Pancreas (tissue), 10 donors: ENCODE data around the gene OPCML. TPM values are rescaled to one million over a fixed set of nuclear protein-coding genes. Genes with fewer than 3 reads are reported as not detected.

ENCODE experiments used
- ATAC-seq, 4 donors: fragments of 200-7000 bp; cut with Tn5 transposase; one replicate each; pipeline versions ENCODE4 v1.8.0 to v1.9.1; 2020; ENCODE audit warnings: mild to moderate bottlenecking in 4 of 4, moderate library complexity in 4 of 4
- DNase-seq, 6 donors: peaks; one replicate each; pipeline ENCODE4 v3.0.0-alpha.2; 2020
- FAIRE-seq: peaks from 2 replicates; lab custom pipeline; 2012; peaks lifted over from hg19 to GRCh38; lab: Jason Lieb, UNC
- H3K27ac ChIP-seq, 4 donors: fragments of 200-600 bp; sonication (generic); 1 replicate in 3 of 4; 2 replicates in 1 of 4; pipeline versions ENCODE4 v1.5.0 to v1.8.0; 2020
- H3K27me3 ChIP-seq, 4 donors: fragments of 200-600 bp; one replicate each; pipeline ENCODE4 v1.8.0; 2021
- H3K36me3 ChIP-seq, 3 donors: fragments of 200-600 bp; sonication (generic) in 1 of 3; one replicate each; pipeline versions ENCODE4 v1.5.0 to v1.8.0; 2020 to 2021
- H3K4me1 ChIP-seq, 3 donors: fragments of 200-600 bp; one replicate each; pipeline ENCODE4 v1.8.0; 2021
- H3K4me3 ChIP-seq, 4 donors: fragments of 200-600 bp; sonication (generic) in 2 of 4; one replicate each; pipeline versions ENCODE4 v1.5.0 to v1.8.0; 2020 to 2021
- H3K9me3 ChIP-seq, 4 donors: fragments of 200-600 bp; one replicate each; pipeline ENCODE4 v1.8.0; 2021
- WGBS, 2 donors: extraction: QIAGEN DNeasy Blood & Tissue Kit; methylation state at CpG; one replicate each; pipeline ENCODE4 v1.1.7; 2013; 5-methylcytosine and 5-hydroxymethylcytosine counted together
- intact Hi-C, 3 donors: fragments of 100-400 bp; cut with DNase I; formaldehyde crosslinking; loops; one replicate each; pipeline versions ENCODE4 v1.11.1 to v1.14.2; 2022
- polyA plus RNA-seq, 2 donors: library from polyadenylated mRNA; stranded (reverse); fragments of 200-250 nt; gene quantifications; one replicate each; pipeline ENCODE4 v1.2.3, GENCODE V29; 2013
- total RNA-seq, 6 donors: library from RNA; stranded (reverse); fragmentation: NEBNext Ultra II Directional in 4 of 6; extraction: Animal tissue kit (Norgen Biotek cat#: 25700) in 4 of 6; gene quantifications; one replicate each; pipeline versions ENCODE4 v1.2.1 to v1.2.4, GENCODE V29; 2021 to 2023
- TF ChIP-seq, protein P1 (sequence below), 4 donors: fragments of 200-600 bp; sonication (generic) in 3 of 4; IDR thresholded peaks; one replicate each; pipeline versions ENCODE4 v1.5.0 to v1.8.0; 2021; ENCODE audit warnings: antibody characterized with exemption in 4 of 4
- donor health status: healthy with polysubstance abuse.
- donor health status: DM: no; HTN: no; CAD: no; lungs with moderate emphysema.
- donor health status: DM: no; HTN: no; CAD: no.
- donor health status: control.
- donor health status: control.
- donor health status: Bipolar disorder and iron deficiency.
- donor health status: DM: yes; HTN: yes; CAD: no.
- donor health status: DM: no; HTN: no; CAD: no.
- donor health status: DM: no; HTN: no; CAD: no.
- donor health status: DM: yes; HTN: yes; CAD: no.

The OPCML gene
- total and polyA plus RNA-seq, 8 donors: 0.05 to 0.31 (median 0.19) TPM

DNA sequence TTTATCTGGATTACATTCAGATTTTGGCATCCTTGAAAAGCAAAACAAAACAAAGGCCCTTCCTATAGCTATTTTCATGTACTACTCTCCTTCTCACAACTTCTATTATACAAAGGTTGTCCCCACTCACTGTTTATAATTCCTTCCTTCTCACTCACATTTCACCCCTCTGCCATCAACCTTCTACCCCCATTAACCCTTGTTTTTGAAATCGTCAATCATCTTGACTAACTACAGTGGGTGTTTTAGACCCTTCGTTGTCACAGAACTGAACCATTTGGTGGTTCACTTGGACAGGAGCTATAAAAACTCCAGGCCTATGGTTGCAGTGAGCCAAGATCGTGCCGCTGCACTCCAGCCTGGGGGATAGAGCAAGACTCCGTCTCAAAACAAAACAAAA, 639.4 kb downstream of the OPCML start:
- ATAC-seq (no peak), DNase-seq (no peak), FAIRE-seq (no peak)
- no peaks in the 10 kb centered on the region for H3K4me1 ChIP-seq
- H3K9me3 ChIP-seq: no peaks in the 10 kb centered on the region
- TF ChIP-seq, protein P1, sequence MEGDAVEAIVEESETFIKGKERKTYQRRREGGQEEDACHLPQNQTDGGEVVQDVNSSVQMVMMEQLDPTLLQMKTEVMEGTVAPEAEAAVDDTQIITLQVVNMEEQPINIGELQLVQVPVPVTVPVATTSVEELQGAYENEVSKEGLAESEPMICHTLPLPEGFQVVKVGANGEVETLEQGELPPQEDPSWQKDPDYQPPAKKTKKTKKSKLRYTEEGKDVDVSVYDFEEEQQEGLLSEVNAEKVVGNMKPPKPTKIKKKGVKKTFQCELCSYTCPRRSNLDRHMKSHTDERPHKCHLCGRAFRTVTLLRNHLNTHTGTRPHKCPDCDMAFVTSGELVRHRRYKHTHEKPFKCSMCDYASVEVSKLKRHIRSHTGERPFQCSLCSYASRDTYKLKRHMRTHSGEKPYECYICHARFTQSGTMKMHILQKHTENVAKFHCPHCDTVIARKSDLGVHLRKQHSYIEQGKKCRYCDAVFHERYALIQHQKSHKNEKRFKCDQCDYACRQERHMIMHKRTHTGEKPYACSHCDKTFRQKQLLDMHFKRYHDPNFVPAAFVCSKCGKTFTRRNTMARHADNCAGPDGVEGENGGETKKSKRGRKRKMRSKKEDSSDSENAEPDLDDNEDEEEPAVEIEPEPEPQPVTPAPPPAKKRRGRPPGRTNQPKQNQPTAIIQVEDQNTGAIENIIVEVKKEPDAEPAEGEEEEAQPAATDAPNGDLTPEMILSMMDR (IDR thresholded peaks at IDR 0.05): no peak
- intact Hi-C loops: no loop called here
- no peaks in the 10 kb centered on the region for H3K36me3 ChIP-seq
- 79 to 85% methylated on average over 5 of the region's 5 CpGs for WGBS, 2 donors
- no peak overlapping the region for H3K27ac ChIP-seq
- no peaks in the 10 kb centered on the region for H3K27me3 ChIP-seq
- H3K4me3 ChIP-seq: no peak overlapping the region

DNA sequence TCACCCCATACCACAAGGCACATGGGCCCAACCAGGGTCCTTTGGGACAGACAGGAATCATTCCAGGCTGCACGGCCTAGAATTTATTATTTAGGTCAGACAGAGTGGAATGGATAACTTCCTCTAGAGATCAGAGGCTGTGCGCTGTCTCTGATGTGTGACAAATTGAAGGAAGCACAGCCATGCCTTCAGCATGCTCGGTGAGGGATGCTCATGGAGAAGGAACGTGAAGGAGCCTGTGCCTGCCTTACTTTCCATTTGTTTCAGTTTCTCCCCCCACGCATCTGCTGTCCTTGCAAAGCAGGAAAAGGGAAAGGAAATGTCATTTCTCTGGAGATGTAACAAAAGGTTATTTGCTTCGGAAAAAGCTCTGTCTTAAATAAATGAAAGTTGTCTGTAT, 644.1 kb downstream of the OPCML start:
- FAIRE-seq: no peak
- no peaks in the 10 kb centered on the region for H3K9me3 ChIP-seq
- no peak overlapping the region for H3K27ac ChIP-seq
- H3K4me1 ChIP-seq: no peaks in the 10 kb centered on the region
- no peak for DNase-seq
- H3K27me3 ChIP-seq: peaks cover 0 to 7% (median 0%) of the 10 kb centered on the region in 4 donors
- WGBS, 2 donors: 68 to 75% methylated on average over 6 of the region's 6 CpGs
- intact Hi-C loops: no loop called here
- H3K4me3 ChIP-seq: no peak overlapping the region
- TF ChIP-seq, protein P1 (IDR thresholded peaks at IDR 0.05): no peak
- no peak for ATAC-seq
- no peaks in the 10 kb centered on the region for H3K36me3 ChIP-seq

- FAIRE-seq (no peak), ATAC-seq (no peak), DNase-seq (no peak)
- H3K4me1 ChIP-seq: no peaks in the 10 kb centered on the region
- 45 to 50% methylated on average over 6 of the region's 6 CpGs for WGBS, 2 donors
- no peaks in the 10 kb centered on the region for H3K36me3 ChIP-seq
- H3K27me3 ChIP-seq: peaks cover 0 to 7% (median 0%) of the 10 kb centered on the region in 4 donors
- H3K4me3 ChIP-seq: no peak overlapping the region
- H3K9me3 ChIP-seq: no peaks in the 10 kb centered on the region
- intact Hi-C loops: no loop called here
- H3K27ac ChIP-seq: no peak overlapping the region
- TF ChIP-seq, protein P1 (IDR thresholded peaks at IDR 0.05): no peak
Measured at GRCh38 chr11:132886335-132886734, 646.0 kb downstream of the OPCML start.

DNA sequence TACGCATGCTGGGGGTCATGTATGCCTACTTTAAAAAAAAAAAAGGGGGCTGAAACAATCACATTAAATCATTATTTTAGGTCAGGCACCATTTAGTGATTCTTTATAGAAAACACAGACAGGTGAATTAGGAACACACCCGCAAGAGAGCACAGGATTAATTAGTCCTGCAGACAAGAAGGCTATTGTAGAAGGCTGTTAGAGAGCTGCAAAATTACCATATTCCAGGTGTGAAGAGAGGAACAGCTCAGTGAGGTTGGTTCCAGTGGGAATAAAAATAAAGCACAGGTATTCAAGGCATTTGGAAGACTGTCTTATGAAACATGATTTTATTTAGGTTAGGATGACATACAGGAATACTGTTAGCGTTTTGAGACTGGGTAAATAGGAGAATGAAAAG, 649.1 kb downstream of the OPCML start:
- WGBS, 2 donors: 61 to 75% methylated on average over 3 of the region's 3 CpGs
- no peak for FAIRE-seq
- intact Hi-C loops: no loop called here

GRCh38 chr11:132881622-132882021, 650.7 kb downstream of the OPCML start:
- ATAC-seq: no peak
- TF ChIP-seq, protein P1 (IDR thresholded peaks at IDR 0.05): no peak
- Histone ChIP-seq H3K36me3 (no peaks in the 10 kb centered on the region), H3K4me1 (no peaks in the 10 kb centered on the region), H3K4me3 (no peak overlapping the region), H3K27ac (no peak overlapping the region), H3K9me3 (no peaks in the 10 kb centered on the region), H3K27me3 (peaks cover 0 to 17% (median 2%) of the 10 kb centered on the region in 4 donors)
- intact Hi-C loops: no loop called here
- FAIRE-seq: no peak
- WGBS, 2 donors: 64 to 75% methylated on average over 3 of the region's 3 CpGs
- DNase-seq: no peak

More for the DNA sequence above, 649.1 kb downstream of the OPCML start:
- Histone ChIP-seq H3K27ac (no peak overlapping the region), H3K9me3 (no peaks in the 10 kb centered on the region), H3K36me3 (no peaks in the 10 kb centered on the region), H3K4me3 (no peak overlapping the region), H3K4me1 (no peaks in the 10 kb centered on the region), H3K27me3 (peaks cover 0 to 7% (median 0%) of the 10 kb centered on the region in 4 donors)
- ATAC-seq (no peak), DNase-seq (no peak)
- TF ChIP-seq, protein P1 (IDR thresholded peaks at IDR 0.05): no peak
